HuH-7 (cell line): ENCODE results near the gene TM4SF4.

Experiments
- DNase-seq: peaks from one replicate; pipeline ENCODE4 v3.0.0; 2011; ENCODE audit warnings: low spot score

Gene TM4SF4

GRCh38 chr3:149548669-149549065 lies 74.2 kb downstream of the TM4SF4 start:
- no peak for DNase-seq

- no peak for DNase-seq
Measured at GRCh38 chr3:149551500-149551899, 77.0 kb downstream of the TM4SF4 start.

GRCh38 chr3:149552700-149553099 lies 78.2 kb downstream of the TM4SF4 start:
- no peak for DNase-seq
